ENCODE measurements around the gene GJB1. TPM values are rescaled to one million over a fixed set of nuclear protein-coding genes. Genes with fewer than 3 reads are reported as not detected.

The GJB1 gene
- total and polyA plus RNA-seq, 2 of the 4 experiments (the other 2 are of a cell fraction), result not detected

GRCh38 chrX:71235482-71235881 lies 12.5 kb downstream of the GJB1 start:
- Histone ChIP-seq H3K36me3 (ENCODE audit: control insufficient read depth, insufficient read depth, low read length) (peaks cover 1% of the 10 kb centered on the region; the same call in 1 of the 2 replicates), H4K20me1 (ENCODE audit: insufficient read depth, low read length) (no peaks in the 10 kb centered on the region), H3K27me3 (ENCODE audit: control insufficient read depth, insufficient read depth, low read length) (peaks cover 8% of the 10 kb centered on the region), H3K4me2 (ENCODE audit: low read depth, low read length) (no peak overlapping the region), H3K4me1 (ENCODE audit: control insufficient read depth, insufficient read depth, low read length) (no peaks in the 10 kb centered on the region), H2BK15ac (ENCODE audit: low read depth, low read length) (no peak overlapping the region), H4K5ac (ENCODE audit: low read depth, low read length) (no peak overlapping the region), H3K9ac (ENCODE audit: low read depth, low read length) (no peak overlapping the region), H2BK20ac (ENCODE audit: low read depth, low read length) (no peak overlapping the region), H2BK120ac (ENCODE audit: low read depth, low read length) (no peak overlapping the region), H3K18ac (ENCODE audit: low read depth, low read length) (no peak overlapping the region), H3K4ac (ENCODE audit: low read depth, low read length) (no peak overlapping the region), H3K9me3 (ENCODE audit: control insufficient read depth, insufficient read depth, low read length) (no peaks in the 10 kb centered on the region), H3K79me1 (ENCODE audit: low read depth in 1 of 2, low read length in 2 of 2) (no peaks in the 10 kb centered on the region), H3K56ac (ENCODE audit: extremely low read depth, insufficient read depth, low read length) (no peak overlapping the region), H2AK5ac (ENCODE audit: low read depth, low read length) (no peak overlapping the region), H3K9me1 (ENCODE audit: insufficient read depth, low read length) (no peaks in the 10 kb centered on the region), H3K27ac (ENCODE audit: insufficient read depth, low read length) (no peak overlapping the region), H2AFZ (replicated peaks; ENCODE audit: low read length, poor library complexity) (no peak overlapping the region), H2BK5ac (ENCODE audit: low read depth, low read length, poor library complexity, severe bottlenecking) (no peak overlapping the region), H3K4me3 (ENCODE audit: insufficient read depth, low read depth, low read length) (no peak overlapping the region), H2AK9ac (replicated peaks; ENCODE audit: low read depth, low read length, poor library complexity) (no peak overlapping the region), H3K23ac (ENCODE audit: low read depth, low read length) (no peak overlapping the region), H3K14ac (replicated peaks; ENCODE audit: low read depth, low read length) (no peak overlapping the region), H4K8ac (ENCODE audit: low read depth in 2 of 2, low read length in 2 of 2) (no peak overlapping the region), H4K91ac (ENCODE audit: insufficient read depth, low read depth, low read length) (no peak overlapping the region)
- intact Hi-C loops (cut with micrococcal nuclease), result no loop called here
- DNase-seq, result no peak
- no peak for TF ChIP-seq CEBPB (IDR thresholded peaks at IDR 0.05; ENCODE audit: low read depth, low read length)
- no peak for TF ChIP-seq MXI1 (IDR thresholded peaks at IDR 0.05; ENCODE audit: borderline replicate concordance, low read depth, low read length)
- no peak for TF ChIP-seq NFE2L2 (IDR thresholded peaks at IDR 0.05; ENCODE audit: low read depth, low read length)
- TF ChIP-seq MAFK (IDR thresholded peaks at IDR 0.05; ENCODE audit: low read depth, low read length), result no peak
- no peak for TF ChIP-seq ELK1 (IDR thresholded peaks at IDR 0.05; ENCODE audit: borderline replicate concordance, low read depth, low read length)
- TF ChIP-seq USF2 (IDR thresholded peaks at IDR 0.05; ENCODE audit: low read depth, low read length), result no peak
- no TSS peak for BruUV-seq (replicated peaks)
- CTCF ChIA-PET, result no interaction called here
- dilution Hi-C loops (cut with HindIII; ENCODE audit: low sequenced_read_pairs, unreplicated experiment), result no loop called here
- in situ Hi-C loops (cut with MboI; ENCODE audit: low sequenced_read_pairs), result no loop called here
- WGBS, 2 experiments (ENCODE audit: extremely low coverage in 2 of 2, insufficient read length in 1 of 2), result 67% methylated on average over 1 of the region's 3 CpGs; no CpG with 5 or more reads in 1 of the 2 experiments
- POLR2A ChIA-PET (ENCODE audit: unreplicated experiment), result no interaction called here
- ATAC-seq (ENCODE audit: low read depth), result no peak

Data from IMR-90 (cell line).